Neutrophil (primary cell): ENCODE data around the gene LIG3.

Experiments used
- H3K27ac ChIP-seq: fragments of 200-600 bp; sonication (generic); 2 replicates; pipeline ENCODE4 v1.5.1; 2016; ENCODE audit warnings: mild to moderate bottlenecking, moderate library complexity
- H3K27me3 ChIP-seq: fragments of 200-600 bp; sonication (generic); 2 replicates; pipeline ENCODE4 v1.6.0; 2016; ENCODE audit warnings: mild to moderate bottlenecking
- H3K36me3 ChIP-seq: fragments of 200-600 bp; sonication (generic); 2 replicates; pipeline ENCODE4 v1.5.1; 2017
- H3K4me1 ChIP-seq, 2 experiments: fragments of 200-600 bp in 1 of 2; sonication (generic) in 1 of 2; 1 replicate in 1 of 2; 2 replicates in 1 of 2; pipeline versions ENCODE4 v1.5.1 to v1.6.1; 2013 to 2016; ENCODE audit warnings: low read depth in 1 of 2, low read length in 1 of 2, mild to moderate bottlenecking in 1 of 2, moderate library complexity in 1 of 2; ENCODE audit not compliant: control insufficient read depth in 1 of 2, insufficient read depth in 1 of 2
- H3K4me3 ChIP-seq, 2 experiments: fragments of 200-600 bp in 1 of 2; sonication (generic) in 1 of 2; 1 replicate in 1 of 2; 2 replicates in 1 of 2; pipeline ENCODE4 v1.5.1; 2013 to 2016; ENCODE audit warnings: low read depth in 1 of 2, low read length in 1 of 2, mild to moderate bottlenecking in 1 of 2, moderate library complexity in 1 of 2
- H3K9me3 ChIP-seq: fragments of 200-600 bp; sonication (generic); 2 replicates; pipeline ENCODE4 v1.5.1; 2016
- TF ChIP-seq, protein P1 (sequence below): fragments of 200-600 bp; sonication (generic); IDR thresholded peaks from 2 replicates; pipeline ENCODE4 v1.5.1; 2016; ENCODE audit warnings: antibody characterized with exemption

Gene LIG3

DNA sequence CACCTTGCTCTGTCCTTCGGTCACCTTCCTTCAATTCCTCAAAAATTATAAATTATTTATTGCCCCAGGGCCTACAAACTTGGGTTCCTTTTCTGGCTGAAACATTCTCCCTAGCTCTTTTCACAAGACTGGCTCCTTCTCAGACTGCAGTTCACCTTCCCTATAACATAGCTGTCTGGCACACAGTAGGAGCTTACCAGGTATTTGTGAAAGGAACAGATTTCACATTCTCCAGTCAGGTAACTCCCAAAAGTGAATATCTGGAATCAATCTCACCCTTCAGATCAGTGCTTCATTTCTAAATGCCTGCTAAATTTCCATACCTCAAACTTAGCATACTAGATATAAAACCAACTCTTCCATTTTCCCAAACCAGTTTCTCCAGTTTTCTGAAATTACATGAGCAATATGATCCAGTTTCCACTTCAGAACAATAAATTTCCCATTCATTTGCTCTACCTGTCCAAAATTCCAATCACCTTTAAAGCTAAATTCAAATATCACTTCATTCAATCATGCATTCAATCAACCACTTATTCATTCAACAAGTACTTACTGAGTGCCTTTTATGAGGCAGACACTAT lies 77.1 kb downstream of the LIG3 start:
- H3K27ac ChIP-seq: peak overlapping the region; percentile 36

More for the DNA sequence above, 77.1 kb downstream of the LIG3 start:
- H3K4me3 ChIP-seq: no peak overlapping the region
- TF ChIP-seq, protein P1, sequence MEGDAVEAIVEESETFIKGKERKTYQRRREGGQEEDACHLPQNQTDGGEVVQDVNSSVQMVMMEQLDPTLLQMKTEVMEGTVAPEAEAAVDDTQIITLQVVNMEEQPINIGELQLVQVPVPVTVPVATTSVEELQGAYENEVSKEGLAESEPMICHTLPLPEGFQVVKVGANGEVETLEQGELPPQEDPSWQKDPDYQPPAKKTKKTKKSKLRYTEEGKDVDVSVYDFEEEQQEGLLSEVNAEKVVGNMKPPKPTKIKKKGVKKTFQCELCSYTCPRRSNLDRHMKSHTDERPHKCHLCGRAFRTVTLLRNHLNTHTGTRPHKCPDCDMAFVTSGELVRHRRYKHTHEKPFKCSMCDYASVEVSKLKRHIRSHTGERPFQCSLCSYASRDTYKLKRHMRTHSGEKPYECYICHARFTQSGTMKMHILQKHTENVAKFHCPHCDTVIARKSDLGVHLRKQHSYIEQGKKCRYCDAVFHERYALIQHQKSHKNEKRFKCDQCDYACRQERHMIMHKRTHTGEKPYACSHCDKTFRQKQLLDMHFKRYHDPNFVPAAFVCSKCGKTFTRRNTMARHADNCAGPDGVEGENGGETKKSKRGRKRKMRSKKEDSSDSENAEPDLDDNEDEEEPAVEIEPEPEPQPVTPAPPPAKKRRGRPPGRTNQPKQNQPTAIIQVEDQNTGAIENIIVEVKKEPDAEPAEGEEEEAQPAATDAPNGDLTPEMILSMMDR: no peak
- no peaks in the 10 kb centered on the region for H3K27me3 ChIP-seq
- H3K36me3 ChIP-seq: peaks cover 20% of the 10 kb centered on the region
- H3K9me3 ChIP-seq: no peaks in the 10 kb centered on the region
- peaks cover 28 to 50% of the 10 kb centered on the region in 2 experiments for H3K4me1 ChIP-seq
